ENCODE measurements around the gene TXN.

- TF ChIP-seq, protein P1, sequence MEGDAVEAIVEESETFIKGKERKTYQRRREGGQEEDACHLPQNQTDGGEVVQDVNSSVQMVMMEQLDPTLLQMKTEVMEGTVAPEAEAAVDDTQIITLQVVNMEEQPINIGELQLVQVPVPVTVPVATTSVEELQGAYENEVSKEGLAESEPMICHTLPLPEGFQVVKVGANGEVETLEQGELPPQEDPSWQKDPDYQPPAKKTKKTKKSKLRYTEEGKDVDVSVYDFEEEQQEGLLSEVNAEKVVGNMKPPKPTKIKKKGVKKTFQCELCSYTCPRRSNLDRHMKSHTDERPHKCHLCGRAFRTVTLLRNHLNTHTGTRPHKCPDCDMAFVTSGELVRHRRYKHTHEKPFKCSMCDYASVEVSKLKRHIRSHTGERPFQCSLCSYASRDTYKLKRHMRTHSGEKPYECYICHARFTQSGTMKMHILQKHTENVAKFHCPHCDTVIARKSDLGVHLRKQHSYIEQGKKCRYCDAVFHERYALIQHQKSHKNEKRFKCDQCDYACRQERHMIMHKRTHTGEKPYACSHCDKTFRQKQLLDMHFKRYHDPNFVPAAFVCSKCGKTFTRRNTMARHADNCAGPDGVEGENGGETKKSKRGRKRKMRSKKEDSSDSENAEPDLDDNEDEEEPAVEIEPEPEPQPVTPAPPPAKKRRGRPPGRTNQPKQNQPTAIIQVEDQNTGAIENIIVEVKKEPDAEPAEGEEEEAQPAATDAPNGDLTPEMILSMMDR (conservative IDR thresholded peaks at IDR 0.05): no peak
- TF ChIP-seq ZFX (IDR thresholded peaks at IDR 0.05): no peak
Measured at GRCh38 chr9:110293248-110293647, 36.9 kb upstream of the TXN start.
